GM19099 (cell line): Measurements from ENCODE around the gene TMEM37.

ENCODE experiments used
- POLR2A ChIP-seq: IDR thresholded peaks from 3 replicates; pipeline ENCODE4 v1.6.1; 2011; ENCODE audit warnings: low read depth; ENCODE audit not compliant: insufficient read length; ENCODE audit errors: extremely low read depth

Gene TMEM37

GRCh38 chr2:119475225-119475856 is 43.7 kb downstream of the TMEM37 start:
- no peak for TF ChIP-seq POLR2A

GRCh38 chr2:119475857-119476244 is 44.2 kb downstream of the TMEM37 start:
- no peak for TF ChIP-seq POLR2A

GRCh38 chr2:119476301-119477112 is 44.9 kb downstream of the TMEM37 start:
- no peak for TF ChIP-seq POLR2A

GRCh38 chr2:119477113-119477505 is 45.5 kb downstream of the TMEM37 start:
- no peak for TF ChIP-seq POLR2A

DNA sequence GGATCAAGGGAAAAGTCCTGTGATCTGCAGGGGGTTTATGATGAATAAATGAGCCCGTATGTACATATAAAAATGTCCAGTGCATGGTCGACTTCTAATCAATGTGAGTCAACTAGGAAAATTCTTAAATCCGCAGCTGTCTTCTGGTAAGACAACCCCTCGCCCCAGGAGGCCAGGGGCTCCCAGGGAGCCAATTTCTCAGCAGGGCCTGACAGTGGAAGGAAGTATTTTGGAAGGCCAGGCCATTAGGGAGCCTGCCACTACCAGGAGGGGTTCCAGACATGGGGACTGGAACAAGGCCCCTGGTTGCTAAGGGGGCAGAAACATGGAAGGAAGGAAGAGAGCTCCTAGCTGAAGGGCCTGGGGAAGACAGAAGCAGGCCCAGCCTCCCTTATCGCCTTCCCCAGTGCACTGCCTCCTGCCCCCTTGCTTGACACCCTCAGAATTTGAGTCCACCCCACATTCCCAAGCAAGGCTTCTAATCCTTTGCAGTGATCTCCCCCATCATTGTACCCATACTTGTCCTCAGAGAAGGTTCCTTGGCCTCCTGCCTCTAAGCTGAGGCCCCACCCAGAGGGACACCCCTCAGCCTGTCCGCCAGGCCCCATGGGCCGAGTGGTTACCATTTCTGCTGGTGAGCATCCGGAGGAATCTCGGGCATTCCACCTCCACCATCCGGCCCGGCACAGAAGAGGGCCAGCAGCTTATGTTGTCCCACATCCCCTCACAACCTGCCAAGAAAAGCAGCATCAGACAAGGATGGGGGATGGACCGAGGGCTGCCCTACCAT is 46.7 kb downstream of the TMEM37 start:
- TF ChIP-seq POLR2A, result no peak

DNA sequence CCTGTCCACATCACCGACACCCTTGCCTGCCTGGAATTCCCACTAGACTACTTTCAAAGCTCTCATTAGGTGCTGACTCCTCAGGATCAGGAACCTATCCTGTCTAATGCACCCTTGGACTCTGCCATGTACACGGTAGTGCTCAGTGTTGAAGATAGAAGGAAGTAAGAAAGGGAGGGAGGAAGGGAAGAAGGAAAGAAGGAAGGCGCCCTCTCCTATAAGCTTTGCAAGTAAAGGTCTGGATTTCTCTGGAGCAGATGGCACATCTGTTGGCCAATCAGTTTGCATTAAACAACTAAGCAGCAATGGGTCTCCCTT is 47.3 kb downstream of the TMEM37 start:
- no peak for TF ChIP-seq POLR2A

- no peak for TF ChIP-seq POLR2A
These were observed 48.5 kb downstream of the TMEM37 start for GRCh38 chr2:119480184-119480583.

DNA sequence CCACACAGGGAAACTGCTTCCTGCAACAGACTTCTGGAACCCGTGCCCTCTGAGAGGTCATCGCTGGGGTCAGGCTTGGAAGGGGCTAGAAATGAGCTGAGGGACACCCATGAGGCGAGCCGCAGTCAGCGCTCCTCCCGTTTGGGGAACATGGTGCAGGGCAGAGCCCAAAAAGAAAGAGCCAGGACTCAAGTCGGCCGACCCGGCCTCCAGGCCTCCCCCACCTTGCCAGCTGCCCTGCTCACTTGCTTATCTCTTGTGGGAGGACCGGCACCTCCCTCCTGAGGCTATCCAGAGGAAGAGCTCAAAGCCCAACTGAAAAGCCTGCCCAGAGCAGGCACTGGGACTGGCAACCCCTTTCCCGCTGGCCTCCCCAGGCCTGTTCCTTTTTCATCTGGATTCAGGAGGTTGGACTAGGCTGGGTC is 49.1 kb downstream of the TMEM37 start:
- TF ChIP-seq POLR2A, result no peak

GRCh38 chr2:119481501-119482455 is 50.1 kb downstream of the TMEM37 start:
- no peak for TF ChIP-seq POLR2A

GRCh38 chr2:119482481-119483394 is 51.1 kb downstream of the TMEM37 start:
- TF ChIP-seq POLR2A, result no peak

DNA sequence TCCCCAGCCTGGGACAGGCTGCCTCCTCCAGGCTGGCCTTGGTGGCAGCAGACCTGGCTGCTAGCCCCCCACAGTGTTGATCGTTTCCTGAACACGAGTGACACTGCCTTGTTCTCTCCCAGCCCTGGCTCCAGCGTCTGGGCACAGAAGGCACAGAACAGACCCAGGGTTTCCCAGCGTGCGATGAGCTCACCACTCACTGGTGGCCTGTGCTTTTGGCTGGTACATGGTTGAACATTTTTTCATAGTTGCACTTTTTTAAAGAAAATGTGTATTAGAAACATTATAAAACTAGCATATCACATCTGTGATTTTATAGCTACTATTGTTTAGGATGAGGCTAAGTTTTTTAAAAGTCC is 51.7 kb downstream of the TMEM37 start:
- TF ChIP-seq POLR2A, result no peak

GRCh38 chr2:119483896-119484718 is 52.5 kb downstream of the TMEM37 start:
- no peak for TF ChIP-seq POLR2A

DNA sequence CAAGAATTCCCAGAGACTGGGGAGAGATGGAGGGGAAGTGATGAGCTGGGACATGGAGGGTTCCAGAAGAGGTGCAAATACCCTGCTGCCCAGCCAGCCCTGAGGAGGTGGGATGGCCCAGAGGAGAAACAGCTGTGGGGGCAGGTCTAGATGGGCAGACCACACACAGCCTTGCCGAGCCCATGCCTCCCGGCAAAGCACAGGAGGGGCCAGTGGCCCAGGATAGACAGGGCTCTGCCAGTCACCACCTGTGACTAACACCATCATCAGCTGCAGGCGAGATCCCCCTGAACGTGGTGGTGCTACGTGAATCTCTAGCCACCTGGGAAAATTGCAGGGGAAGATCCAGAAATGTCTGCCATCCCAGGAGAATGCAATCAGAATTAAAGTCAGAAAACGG is 53.2 kb downstream of the TMEM37 start:
- TF ChIP-seq POLR2A, result no peak
